IPS DF 19.7 (cell line): ENCODE data around the gene TMEM209.
"Not testable (repeated sequence)": the region's sequence is repeated elsewhere in the genome, so short reads cannot be mapped to it uniquely, and the experiment has no call there.

Experiments
- DNase-seq: peaks from one replicate; pipeline ENCODE4 v3.0.0-alpha.2; 2013; ENCODE audit warnings: low read depth, low spot score

The TMEM209 gene

DNA sequence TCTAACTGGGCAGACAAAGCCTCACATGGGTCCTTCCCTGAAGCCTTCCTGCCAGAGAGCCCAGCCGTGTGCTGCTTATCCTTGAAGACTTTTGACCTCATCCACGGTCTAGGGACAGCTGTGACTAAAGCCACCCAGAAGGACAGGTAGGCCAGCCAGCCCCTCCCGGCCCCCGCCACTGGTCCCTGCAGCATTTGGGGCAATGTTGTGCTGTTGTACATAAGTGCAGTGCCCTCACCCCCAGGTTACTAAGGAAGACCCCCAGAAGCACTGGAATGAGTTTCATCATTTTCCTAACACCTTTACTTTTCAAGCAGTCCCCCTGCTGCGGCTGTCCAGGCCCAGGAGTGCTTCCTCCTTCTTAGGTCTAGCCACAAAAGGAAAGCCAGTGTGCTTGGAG, 43.0 kb downstream of the TMEM209 start:
- no peak for DNase-seq

DNA sequence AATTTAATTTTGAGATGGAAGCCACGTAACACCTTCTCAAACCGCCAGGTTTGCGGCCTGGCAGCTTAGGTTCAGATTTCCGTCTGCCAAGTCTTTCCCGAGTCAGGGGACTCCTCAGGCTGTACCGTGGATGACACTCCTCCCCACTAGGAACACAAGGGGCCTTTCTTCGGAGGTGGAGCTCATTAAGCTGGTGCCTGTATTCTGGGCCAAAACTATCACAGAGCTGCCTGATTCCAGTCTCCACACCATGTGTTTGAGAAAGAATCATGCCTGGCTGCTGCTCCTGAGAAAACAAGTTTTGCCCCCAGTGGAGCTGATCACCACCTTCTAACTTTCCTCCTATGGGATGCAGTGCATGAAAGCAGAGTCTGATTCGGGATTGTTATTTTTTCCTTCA, 44.8 kb downstream of the TMEM209 start:
- no peak for DNase-seq

DNA sequence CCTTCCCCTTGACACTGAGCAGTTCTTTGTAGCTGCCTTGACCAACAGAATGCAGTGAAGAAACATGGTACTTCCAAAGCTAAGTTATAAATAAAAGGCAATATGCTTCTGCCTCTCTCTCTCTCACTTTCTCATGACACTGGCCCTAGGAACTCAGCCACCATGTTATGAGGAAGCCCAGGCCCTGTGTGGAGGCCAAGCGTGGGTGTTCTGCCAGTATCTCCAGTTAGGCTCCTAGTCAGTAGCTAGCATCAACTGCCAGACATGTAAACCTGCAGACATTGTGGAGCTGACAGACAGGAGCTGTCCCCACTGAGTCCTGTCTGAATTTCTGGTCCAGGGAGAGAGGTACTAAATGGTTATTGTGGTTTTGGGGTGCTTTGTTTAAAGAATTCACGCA, 45.2 kb downstream of the TMEM209 start:
- no peak for DNase-seq

DNA sequence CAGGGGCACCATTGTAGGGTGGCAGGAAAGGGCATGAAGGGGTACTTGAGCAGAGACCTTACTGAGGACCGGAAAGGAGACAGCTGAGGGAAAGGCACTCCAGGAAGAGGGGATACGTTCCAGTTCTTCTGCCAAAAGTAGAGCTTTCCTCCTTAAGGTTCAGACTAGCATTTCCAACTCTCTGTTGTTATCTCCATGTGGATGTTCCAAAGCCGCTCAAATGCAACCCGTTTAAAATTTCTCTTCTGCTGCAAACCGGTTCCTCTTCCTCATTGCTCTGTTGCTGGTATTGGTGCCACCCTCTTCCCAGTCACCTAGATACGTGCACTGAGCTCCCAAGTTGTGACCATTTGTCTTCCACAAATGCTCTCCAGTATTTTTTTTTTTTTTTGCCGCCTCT, 47.5 kb downstream of the TMEM209 start:
- DNase-seq = no peak

DNA sequence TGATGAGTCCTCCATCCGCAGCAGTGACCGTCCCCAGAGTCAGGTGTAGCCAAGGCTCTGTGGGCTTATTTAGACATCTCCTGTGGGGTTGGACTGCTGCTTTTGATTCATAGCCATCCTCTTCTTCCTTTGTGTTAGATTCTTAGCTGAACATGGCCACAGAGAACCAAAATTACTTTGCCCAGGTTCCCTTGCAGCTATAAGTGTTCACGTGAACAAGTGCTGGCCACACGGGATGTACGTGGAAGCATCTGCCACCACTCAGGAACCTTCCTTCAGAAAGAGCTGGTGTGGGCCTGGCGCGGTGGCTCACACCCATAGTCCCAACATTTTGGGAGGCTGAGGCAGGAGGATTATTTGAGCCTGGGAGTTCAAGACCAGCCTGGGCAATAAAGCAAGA, 49.1 kb downstream of the TMEM209 start:
- DNase-seq = no peak

DNA sequence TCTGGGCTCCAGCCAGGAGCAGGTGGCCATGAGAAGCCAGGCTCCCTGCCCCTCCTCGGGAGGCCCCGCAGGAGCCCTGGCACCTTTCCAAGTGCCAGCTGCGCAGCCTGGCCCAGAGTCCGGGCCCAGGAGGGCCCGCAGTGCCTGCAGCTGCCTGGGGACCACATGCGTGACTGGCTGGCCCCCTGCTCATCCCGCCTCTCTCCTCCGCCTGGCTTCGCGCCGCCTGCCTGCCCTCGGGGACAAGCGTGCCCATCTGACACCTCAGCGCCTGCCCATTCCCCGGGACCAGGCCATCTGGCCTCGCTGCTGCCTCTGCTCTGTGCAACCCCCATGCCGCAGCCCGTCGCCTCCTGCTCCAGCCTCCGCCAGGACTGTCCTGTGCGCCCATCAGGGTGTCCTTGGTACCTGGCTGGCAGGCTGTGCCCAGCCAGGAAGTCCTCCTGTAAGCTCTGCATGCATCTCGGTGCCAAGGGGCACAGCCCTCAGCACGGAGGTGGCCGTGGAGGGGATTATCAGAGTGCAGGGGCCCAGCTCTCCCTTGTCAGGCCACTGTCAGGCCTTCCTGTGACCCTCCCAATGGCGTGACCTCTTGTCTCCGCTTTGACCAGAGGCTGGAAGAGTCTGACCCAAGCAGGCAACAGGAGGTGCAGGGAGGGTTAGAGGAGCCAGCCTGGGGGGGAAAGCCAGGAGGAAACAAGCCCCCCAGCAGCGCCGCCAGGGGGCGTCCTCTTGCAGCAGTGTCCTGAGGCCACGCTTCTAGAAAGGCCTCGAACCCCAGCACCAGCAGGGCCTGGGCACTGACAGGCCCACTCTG, 50.5 kb downstream of the TMEM209 start:
- DNase-seq = no peak

DNA sequence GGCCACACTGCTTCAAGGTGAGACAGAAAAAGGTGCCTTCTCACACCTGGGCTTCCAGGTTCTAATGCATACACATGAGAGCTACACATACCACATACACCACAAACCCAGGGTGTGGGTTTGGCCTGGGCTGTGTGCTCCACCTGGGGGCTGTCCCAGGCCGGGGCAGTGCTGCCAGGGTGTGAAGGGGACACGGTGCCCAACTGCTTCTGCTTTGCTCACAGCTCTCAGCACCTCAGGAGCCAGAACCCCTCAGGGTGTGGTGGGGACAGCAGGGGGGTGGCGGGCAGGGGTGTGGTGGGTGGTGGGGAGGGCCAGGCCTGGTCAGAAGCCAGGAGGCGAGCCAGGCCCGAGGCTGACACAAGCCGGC, 51.1 kb downstream of the TMEM209 start:
- no peak for DNase-seq

DNA sequence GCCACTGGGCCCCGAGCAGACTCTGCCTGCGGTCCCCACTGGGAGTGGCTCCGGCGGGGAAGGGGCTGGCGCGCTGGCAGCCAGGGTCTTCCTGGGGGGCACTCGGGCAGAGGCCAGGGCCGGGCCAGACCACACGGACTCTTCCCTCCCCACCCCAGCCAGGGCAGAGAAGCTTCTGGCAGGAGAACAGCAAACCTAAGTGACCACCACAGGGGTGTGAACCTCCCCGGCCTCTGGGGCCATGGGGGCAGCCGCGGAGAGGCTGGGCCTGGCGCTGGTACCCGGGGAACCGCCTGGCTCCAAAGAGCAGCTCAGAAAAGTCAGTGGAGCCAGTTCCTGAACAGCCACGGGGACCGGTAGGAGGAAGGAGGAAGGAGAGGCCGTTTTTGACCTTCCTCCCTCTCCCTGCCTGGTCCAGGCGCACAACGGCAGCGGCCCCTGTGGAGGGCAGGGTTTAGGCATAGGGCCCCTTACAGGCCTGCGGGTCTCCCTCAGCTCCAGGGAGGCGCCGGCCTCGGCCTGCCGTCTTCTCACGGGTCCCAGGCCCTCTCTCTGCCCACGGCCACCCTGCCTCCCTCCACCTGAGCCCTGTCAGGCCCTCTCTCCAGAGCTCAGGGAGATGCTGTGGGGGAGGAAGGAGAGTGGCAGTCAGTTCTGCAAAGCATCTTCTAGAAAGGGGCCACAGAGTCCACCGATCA, 51.8 kb downstream of the TMEM209 start:
- no peak for DNase-seq

DNA sequence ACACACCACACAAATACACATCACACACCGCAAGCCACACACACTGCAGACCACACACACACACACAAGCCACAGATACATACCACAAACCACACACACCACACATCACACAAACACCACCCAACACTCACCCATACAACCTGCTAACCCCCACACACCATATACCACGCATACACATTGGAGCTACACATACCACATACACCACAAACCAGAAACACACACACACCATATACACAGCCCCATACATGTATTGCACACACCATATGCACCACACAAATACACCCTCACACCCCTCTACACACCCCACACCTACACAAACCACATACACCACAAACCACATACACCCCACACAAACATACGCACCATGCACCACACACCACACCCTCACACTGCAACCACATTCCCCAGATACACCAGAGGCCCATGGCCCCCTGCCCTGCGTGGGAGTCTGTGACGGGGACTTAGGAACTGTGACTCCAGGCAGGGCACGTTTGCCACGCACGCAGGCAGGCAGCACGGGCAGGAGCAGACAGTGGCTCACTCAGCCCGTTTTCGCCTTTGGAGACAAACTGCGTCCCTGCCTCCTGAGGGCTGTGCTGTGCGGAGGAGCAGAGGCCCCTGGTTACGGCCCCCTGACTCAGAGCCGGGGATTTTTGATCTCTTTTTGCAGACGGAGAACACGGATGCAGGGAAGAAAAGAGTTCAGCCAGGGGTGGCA, 52.6 kb downstream of the TMEM209 start:
- DNase-seq = no peak

DNA sequence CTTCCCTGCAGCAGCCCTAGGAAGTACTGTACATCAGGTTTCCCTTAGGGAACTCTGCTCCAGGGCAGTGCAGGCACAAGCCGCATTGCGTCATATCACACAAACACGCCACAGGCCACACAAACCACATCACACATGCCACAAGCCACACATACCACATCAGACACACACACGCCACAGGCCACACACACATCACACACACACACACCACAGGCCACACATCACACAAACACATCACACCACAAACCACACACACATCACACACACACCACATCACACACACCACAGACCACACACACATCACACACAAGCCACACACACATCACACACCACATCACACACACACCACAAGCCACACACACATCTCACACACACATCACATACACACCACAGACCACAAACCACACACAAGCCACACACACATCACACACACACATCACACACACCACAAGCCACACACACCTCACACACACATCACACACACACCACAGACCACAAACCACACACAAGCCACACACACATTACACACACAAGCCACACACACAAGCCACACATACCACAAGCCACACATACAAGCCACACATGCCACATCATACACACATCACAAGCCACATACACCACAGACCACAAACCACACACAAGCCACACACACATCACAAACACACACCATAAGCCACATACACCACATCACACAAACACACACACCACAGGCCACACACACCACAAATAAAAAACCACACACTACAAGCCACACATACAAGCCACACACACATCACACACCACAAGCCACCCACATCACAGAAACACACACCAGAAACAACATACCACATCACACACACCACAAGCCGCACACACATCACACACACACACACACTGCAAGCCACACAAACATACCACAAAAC, 53.4 kb downstream of the TMEM209 start:
- DNase-seq = no peak

DNA sequence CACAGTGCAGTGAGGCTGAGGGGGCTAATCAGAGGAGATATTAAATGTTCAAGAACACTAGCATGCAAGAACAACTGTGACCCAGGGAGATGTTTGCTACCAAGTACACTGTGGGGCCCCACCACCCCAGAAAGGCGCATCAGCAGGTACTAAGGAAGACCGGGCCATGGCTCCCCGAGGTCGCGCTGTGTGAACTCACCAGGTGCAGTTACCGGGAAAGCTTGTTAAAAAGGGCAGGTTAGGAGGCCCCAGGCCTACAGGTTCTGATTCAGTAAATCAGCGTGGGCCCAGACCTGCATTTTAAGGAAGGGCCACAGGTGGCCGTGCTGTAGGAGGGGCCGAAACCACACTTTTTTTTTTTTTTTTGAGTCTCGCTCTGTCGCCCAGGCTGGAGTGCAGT, 54.6 kb downstream of the TMEM209 start:
- no peak for DNase-seq

DNA sequence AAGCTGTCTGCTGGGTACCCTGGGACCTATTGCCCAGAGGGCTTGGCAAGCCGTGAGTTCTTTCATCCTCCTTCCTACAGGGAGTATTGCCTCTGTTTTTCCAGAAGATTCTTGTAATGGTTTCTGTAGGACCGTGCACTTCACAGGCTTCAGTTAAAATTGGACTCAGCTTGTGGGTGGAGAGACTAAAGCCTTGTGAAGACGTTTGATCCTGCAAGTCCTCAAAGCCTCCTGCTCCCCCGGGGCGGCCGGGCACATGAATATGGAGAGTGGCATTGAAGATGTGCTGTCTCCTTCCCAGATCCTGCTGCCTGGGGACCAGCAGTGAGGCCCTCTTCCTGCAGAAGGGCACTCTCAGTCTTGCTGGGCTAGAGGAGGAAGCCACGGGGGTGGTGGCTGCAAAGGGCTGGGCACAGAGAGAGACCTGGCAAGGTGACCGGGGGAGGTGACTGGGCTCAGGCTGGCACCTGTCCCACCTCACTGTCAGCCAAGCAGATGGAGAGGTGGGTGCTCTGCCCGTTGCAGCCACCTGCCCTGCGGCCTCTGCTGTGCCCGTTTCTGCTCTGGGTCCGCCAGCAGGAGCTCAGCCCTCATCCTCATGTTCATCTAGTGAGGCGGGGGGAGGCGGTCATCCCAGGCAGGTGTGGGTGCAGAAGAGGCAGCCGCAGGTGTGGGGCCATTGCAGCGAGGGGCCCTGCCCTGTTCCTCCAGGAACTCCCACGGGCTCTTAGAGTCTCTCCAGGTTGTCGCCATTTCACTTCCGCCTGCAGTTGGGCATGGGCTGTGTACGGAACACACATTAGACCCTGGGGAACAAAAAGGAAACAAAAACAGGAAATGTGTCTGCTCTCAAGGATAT, 55.7 kb downstream of the TMEM209 start:
- DNase-seq = no peak

DNA sequence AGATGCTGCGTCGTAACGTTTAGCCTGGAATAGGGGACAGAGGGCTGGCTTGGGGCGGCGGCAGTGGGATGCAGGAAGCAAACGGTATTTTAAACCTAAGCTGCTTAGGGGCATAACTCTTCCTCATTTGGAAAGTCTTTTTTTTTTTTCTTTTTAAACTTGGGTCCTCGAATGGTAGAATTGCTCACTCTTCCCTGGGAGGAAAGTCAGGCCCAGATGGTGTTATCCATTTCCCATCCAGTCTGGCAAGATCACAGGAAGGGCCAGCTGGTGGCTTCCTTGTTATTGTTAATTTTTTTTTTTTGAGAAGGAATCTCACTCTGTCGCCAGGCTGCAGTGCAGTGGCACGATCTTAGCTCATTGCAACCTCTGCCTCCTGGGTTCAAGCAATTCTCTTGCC, 56.6 kb downstream of the TMEM209 start:
- no peak for DNase-seq

DNA sequence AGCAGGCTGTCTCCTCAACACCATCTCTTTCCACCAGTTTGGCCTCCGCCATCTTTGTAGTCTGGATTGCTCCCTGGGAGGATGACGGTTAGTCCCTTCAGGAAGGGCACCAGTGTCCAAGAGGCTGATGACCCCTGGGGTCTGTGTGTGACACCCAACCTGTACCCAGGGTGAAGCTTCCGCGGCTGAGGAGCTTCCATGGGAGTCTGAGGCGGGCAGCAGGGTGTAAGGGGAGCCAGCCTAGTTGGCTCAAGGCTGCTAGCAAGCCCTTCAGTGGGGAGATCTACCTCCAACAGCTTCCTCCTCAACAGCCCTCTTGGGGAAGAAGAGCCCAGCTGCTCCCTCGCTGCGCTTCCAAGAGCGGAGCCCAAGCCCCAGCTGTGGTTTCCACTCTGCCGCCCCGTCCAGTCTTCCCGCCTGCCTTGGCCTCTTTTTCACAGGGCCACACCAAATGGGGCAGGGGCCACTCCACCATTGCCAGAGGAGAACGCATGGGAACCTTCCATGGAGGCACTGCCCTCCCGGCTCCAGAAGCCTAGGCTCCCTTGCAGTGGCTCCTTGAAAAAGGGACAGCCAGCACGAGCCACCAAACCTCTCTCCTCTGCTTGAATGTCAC, 57.4 kb downstream of the TMEM209 start:
- no peak for DNase-seq

DNA sequence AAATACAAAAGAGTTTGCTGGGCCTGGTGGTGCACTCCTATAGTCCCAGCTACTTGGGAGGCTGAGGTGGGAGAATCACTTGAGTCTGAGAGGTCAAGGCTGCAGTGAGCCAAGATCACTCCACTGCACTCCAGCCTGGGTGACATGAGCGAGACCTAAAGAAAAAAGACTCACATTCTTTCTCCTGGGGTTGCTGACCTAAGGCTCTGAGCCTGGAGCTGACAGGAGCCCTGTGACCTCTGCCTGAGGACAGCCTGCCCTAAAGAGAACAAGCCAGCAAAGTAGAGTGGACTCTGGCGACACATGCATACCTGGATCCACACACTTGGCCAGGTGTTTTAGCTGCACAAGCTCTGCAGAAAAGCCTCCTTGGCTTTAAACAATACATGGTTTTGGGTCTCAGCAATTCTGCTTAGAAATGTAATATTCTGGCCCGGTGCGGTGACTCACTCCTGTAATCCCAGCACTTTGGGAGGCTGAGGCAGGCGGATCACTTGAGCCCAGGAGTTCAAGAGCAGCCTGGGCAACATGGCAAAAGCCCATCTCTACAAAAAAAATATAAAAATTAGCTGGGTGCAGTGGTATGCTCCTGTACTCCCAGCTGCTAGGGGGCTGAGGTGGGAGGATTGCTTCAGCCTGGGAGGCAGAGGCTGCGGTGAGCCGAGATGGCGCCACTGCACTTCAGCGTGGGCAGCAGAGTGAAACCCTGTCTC, 58.4 kb downstream of the TMEM209 start:
- DNase-seq = no peak

DNA sequence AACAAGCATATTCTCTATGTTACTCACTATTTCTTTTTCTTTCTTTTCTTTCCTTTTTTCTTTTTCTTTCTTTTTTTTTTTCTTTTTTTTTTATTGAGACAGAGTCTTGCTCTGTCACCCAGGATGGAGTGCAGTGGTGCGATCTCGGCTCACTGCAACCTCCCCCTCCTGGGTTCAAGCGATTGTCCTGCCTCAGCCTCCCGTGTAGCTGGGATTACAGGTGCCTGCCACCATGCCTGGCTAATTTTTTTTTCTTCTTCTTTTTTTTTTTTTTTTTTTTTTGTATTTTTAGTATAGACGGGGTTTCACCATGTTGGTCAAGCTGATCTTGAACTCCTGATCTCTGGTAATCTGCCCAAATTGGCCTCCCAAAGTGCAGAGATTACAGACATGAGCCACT, 59.1 kb downstream of the TMEM209 start:
- not testable (repeated sequence) for DNase-seq

DNA sequence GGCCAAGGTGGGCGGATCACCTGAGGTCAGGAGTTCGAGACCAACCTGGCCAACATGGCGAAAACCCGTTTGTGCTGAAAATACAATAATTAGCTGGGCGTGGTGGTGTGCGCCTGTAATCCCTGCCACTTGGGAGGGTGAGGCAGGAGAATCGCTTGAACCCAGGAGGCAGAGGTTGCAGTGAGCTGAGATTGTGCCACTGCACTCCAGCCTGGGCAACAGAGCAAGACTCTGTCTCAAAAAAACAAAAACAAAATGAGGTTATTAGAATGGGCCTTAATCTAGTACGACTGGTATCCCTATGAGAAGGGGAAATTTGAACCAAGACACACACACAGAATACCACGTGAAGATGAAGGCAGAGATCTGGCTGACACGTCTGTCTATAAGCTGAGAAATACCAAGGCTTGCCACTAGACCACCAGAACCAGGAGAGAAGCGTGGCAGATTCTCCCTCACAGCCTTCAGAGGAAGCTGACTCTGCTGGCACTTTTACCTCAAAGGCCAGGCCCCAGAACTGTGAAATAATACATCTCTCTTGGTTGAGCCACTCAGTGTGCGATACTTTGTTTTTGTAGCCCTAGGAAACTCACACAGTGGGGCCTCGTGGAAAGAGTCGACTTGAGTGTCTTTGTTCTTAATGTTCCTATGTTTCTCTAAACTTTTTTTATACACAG, 59.6 kb downstream of the TMEM209 start:
- no peak for DNase-seq

DNA sequence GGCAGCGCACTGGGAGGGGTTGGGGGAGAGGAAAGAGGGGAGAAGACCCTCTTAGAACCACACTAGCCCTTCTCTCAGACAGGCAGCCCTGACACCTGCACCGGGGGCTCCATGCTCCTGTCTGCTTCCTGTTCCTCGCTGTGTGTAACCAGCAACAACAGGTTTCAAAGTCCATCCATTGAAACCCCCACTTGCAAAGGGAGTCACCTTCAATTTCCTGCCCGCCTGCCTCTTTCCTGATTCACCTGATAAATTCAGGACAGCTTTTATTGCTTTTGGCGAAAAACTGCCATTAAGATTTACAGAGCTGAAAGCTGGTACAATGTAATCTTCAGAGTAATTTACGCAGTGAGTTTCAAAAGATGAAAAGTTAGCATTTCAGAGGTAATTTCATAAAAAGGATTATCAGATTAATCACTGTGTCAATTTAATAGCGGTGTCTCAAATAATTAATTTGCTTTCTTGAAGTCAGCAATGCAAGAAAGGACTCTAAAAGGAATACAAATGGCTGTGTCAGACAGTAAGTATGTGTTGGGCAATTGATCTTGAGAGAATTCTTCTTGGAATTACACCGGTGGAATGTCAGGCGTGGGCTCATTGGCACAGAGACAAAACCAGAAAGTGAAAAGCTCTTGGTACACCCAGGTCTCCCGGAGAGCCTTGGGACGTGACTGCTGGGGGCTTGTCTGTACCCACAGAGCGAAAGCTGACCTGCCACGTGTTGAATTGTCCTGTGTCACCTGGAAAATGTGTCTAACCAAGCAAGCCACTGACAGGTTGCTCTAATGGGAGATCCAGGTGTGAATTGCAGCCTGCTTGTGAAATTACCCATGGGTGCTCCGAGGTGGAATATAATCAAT, 60.7 kb downstream of the TMEM209 start:
- DNase-seq = no peak
